Nephron (organoid): ENCODE data around the gene ABCC4.

Experiments used
- H3K27ac Mint-ChIP-seq, 3 experiments: 2 replicates each; pipeline ENCODE4 v1.8.0; 2020; ENCODE audit warnings: mixed read lengths in 3 of 3, mild to moderate bottlenecking in 2 of 3, moderate library complexity in 1 of 3
- H3K27me3 Mint-ChIP-seq: 2 replicates; pipeline ENCODE4 v1.8.0; 2021; ENCODE audit warnings: low read depth, mild to moderate bottlenecking, moderate library complexity, mixed read lengths
- H3K36me3 Mint-ChIP-seq: 2 replicates; pipeline ENCODE4 v1.8.0; 2020; ENCODE audit warnings: low read depth, mixed read lengths
- H3K4me1 Mint-ChIP-seq: 2 replicates; pipeline ENCODE4 v1.8.0; 2020; ENCODE audit warnings: mixed read lengths
- H3K4me3 Mint-ChIP-seq, 3 experiments: 2 replicates each; pipeline ENCODE4 v1.8.0; 2020; ENCODE audit warnings: mild to moderate bottlenecking in 3 of 3, mixed read lengths in 3 of 3, moderate library complexity in 2 of 3
- H3K9me3 Mint-ChIP-seq: 2 replicates; pipeline ENCODE4 v1.8.0; 2020; ENCODE audit warnings: mixed read lengths
- CTCF ChIP-seq, 3 experiments: fragments of 200-600 bp; sonication (generic); IDR thresholded peaks; one replicate each; pipeline ENCODE4 v1.5.0; 2021; ENCODE audit warnings: antibody characterized with exemption in 3 of 3; ENCODE audit not compliant: unreplicated experiment in 3 of 3

The ABCC4 gene

DNA sequence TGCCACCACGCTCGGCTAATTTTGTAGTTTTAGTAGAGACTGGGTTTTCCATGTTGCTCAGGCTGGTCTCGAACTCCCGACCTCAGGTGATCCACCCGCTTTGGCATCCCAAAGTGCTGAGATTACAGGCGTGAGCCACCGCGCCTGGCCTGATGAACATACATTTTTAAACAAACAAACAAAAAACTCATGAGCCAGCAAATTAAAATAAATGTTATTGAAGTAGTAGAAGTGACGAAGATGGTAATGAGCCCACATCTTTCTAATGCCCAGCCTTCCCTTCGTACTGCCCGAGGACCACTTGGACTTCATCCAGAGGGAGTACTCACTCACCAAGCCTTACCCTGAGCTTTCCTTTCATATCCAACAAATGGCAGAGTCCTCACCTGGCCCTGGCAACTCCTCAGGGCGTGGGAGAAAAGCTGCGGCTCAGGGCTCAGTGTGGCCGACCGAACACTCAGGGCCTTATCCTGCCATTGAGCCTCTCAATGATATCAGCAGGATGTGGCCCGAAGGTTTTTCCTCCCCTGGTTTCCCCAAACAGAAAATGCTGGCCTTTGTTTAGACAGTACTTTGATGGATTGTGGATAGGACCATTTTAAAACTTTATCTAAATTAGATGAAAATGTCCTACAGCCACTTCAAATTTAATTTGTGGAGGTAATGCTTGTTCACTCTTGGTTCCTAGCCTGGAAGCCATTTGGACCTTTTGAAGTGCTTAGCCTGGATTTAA is 22.8 kb upstream of the ABCC4 start:
- Mint-ChIP-seq H3K4me1 (peaks cover 5% of the 10 kb centered on the region), H3K4me3 (no peak overlapping the region), H3K36me3 (no peaks in the 10 kb centered on the region), H3K27me3 (no peaks in the 10 kb centered on the region), H3K9me3 (no peaks in the 10 kb centered on the region), H3K27ac (peak overlapping the region in 2 of 3 experiments; percentile 58 to 67)
- no peak for TF ChIP-seq CTCF (IDR thresholded peaks at IDR 0.05; ENCODE audit: unreplicated experiment in 3 of 3)

GRCh38 chr13:95319551-95320274 is 18.5 kb upstream of the ABCC4 start:
- no peak for TF ChIP-seq CTCF (IDR thresholded peaks at IDR 0.05; ENCODE audit: unreplicated experiment in 3 of 3)
- no peaks in the 10 kb centered on the region for H3K9me3 Mint-ChIP-seq
- no peaks in the 10 kb centered on the region for H3K36me3 Mint-ChIP-seq
- H3K27ac Mint-ChIP-seq: no peak overlapping the region
- no peak overlapping the region for H3K4me3 Mint-ChIP-seq
- H3K27me3 Mint-ChIP-seq: no peaks in the 10 kb centered on the region
- peaks cover 5% of the 10 kb centered on the region for H3K4me1 Mint-ChIP-seq

DNA sequence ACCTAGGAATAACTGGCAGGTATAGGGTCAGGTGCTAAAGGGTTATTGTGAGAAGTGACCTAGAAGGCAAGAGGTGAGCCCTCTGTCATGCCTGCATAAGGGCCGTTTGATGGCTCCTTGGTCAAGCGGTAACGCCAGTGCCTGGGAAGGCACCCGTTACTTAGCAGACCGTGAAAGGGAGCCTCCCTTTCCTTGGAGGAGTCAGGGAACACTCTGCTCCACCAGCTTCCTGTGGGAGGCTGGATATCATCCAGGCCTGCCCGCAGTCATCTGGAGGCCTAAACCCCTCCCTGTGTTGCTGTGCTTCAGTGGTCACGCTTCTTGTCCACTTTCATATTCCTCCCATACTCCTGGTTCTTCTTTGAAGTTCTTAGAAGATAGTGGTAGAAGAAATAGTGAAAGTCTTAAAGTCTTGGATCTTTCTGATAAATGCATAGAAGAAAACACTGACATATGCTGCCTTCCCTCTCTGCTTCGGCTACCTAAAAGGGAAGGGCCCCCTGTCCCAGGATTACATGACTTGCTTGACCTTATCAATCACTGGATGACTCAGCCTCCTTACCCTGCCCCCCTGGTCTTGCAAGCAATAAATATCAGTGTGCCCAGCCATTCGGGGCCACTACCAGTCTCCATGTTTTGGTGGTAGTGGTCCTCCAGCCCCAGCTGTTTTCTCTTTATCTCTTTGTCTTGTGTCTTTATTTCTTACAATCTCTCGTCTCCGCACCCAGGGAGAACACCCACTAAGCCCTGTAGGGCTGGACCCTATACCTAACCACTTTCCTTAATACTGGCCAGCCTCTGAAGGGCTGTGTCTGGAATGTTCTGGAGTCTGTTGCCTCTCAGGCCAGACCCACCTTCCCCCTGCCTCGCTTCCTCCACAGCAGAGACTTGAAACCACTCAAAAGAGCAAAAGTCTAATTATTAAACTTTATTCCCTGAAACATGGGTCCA is 16.1 kb upstream of the ABCC4 start:
- Mint-ChIP-seq H3K4me1 (peaks cover 5% of the 10 kb centered on the region), H3K4me3 (no peak overlapping the region), H3K27me3 (no peaks in the 10 kb centered on the region), H3K36me3 (no peaks in the 10 kb centered on the region), H3K27ac (peak overlapping the region; percentile 10 to 54 (median 49)), H3K9me3 (no peaks in the 10 kb centered on the region)
- TF ChIP-seq CTCF (IDR thresholded peaks at IDR 0.05; ENCODE audit: unreplicated experiment in 3 of 3): no peak

GRCh38 chr13:95315752-95316151 is 14.5 kb upstream of the ABCC4 start:
- no peak for TF ChIP-seq CTCF (IDR thresholded peaks at IDR 0.05; ENCODE audit: unreplicated experiment in 3 of 3)
- no peak overlapping the region for H3K4me3 Mint-ChIP-seq
- no peak overlapping the region for H3K27ac Mint-ChIP-seq
- H3K36me3 Mint-ChIP-seq: no peaks in the 10 kb centered on the region
- peaks cover 12% of the 10 kb centered on the region for H3K4me1 Mint-ChIP-seq
- peaks cover 2% of the 10 kb centered on the region for H3K9me3 Mint-ChIP-seq
- H3K27me3 Mint-ChIP-seq: no peaks in the 10 kb centered on the region

DNA sequence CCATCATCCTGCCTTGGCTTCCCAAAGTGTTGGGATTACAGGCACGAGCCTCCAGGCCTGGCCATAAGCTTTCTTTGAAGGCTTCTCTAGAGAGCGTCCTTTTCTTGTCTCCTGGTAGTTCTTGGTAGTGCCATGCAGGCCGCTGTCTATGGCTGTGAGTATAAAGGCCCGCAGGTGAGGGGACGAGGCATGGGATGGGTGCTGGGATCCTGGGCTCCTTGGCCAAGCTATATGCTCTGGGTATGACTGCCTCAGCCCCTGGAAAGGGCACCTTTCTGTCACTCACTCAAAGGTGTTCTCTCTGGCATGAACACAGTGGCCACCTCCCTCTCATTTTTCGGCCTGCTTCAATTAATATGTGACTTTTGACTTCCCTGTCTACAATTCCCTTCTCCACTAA is 6.3 kb upstream of the ABCC4 start:
- no peak for TF ChIP-seq CTCF (IDR thresholded peaks at IDR 0.05; ENCODE audit: unreplicated experiment in 3 of 3)
- Mint-ChIP-seq H3K27me3 (peaks cover 9% of the 10 kb centered on the region), H3K27ac (no peak overlapping the region), H3K4me1 (peaks cover 7% of the 10 kb centered on the region), H3K4me3 (no peak overlapping the region), H3K36me3 (peaks cover 11% of the 10 kb centered on the region), H3K9me3 (peaks cover 9% of the 10 kb centered on the region)
